D341Med (cell line): ENCODE data around the gene FSD1.
A peak's percentile ranks its signal among the peaks of the same experiment; 100 is the strongest.

Experiments used
- DNase-seq: peaks from one replicate; pipeline ENCODE4 v3.0.0; 2012; ENCODE audit warnings: low spot score

FSD1 gene

GRCh38 chr19:4319067-4319718 lies 14.8 kb downstream of the FSD1 start:
- DNase-seq = no peak

GRCh38 chr19:4320419-4320818 lies 16.0 kb downstream of the FSD1 start:
- no peak for DNase-seq

- no peak for DNase-seq
Measured at GRCh38 chr19:4322942-4323665, 18.7 kb downstream of the FSD1 start.

GRCh38 chr19:4323692-4324091 lies 19.3 kb downstream of the FSD1 start:
- DNase-seq = no peak

- no peak for DNase-seq
Measured at GRCh38 chr19:4324228-4324627, 19.8 kb downstream of the FSD1 start.

- DNase-seq = no peak
Measured at GRCh38 chr19:4326215-4326836, 21.9 kb downstream of the FSD1 start.

GRCh38 chr19:4326837-4327251 lies 22.4 kb downstream of the FSD1 start:
- no peak for DNase-seq

GRCh38 chr19:4327252-4327876 lies 23.0 kb downstream of the FSD1 start:
- peak; percentile 61 for DNase-seq

GRCh38 chr19:4327877-4328242 lies 23.5 kb downstream of the FSD1 start:
- no peak for DNase-seq

- peak; percentile 95 for DNase-seq
Measured at GRCh38 chr19:4328243-4328990, 24.0 kb downstream of the FSD1 start.

- DNase-seq = peak; percentile 60
Measured at GRCh38 chr19:4328991-4329681, 24.7 kb downstream of the FSD1 start.

GRCh38 chr19:4329858-4330257 lies 25.5 kb downstream of the FSD1 start:
- no peak for DNase-seq

GRCh38 chr19:4334929-4335570 lies 30.7 kb downstream of the FSD1 start:
- DNase-seq = no peak

GRCh38 chr19:4337906-4338440 lies 33.6 kb downstream of the FSD1 start:
- no peak for DNase-seq

- DNase-seq = peak; percentile 33
Measured at GRCh38 chr19:4338441-4339355, 34.3 kb downstream of the FSD1 start, which contains the start of gene STAP2. Gene STAP2 (minus strand): TSS chr19:4338827. CDS start chr19:4338753, 74 bp downstream.

- no peak for DNase-seq
Measured at GRCh38 chr19:4342314-4342614, 37.9 kb downstream of the FSD1 start.

GRCh38 chr19:4342615-4343369 lies 38.4 kb downstream of the FSD1 start:
- peak; percentile 92 for DNase-seq

GRCh38 chr19:4343370-4344307 lies 39.2 kb downstream of the FSD1 start, which contains the start of gene MPND:
Gene MPND (plus strand): TSS chr19:4343562. CDS start chr19:4343594, 32 bp downstream.
- peak; percentile 95 for DNase-seq
